Esophagus (tissue), 2 donors: ENCODE measurements around the gene CDH15. TPM values are rescaled to one million over a fixed set of nuclear protein-coding genes. Genes with fewer than 3 reads are reported as not detected.

Experiments used
- H3K27ac ChIP-seq, 2 donors: one replicate each; pipeline ENCODE4 v1.5.1; 2013; ENCODE audit warnings: low read depth in 2 of 2, mild to moderate bottlenecking in 2 of 2, inconsistent platforms in 1 of 2, low read length in 1 of 2, moderate library complexity in 1 of 2
- H3K27me3 ChIP-seq, 2 donors: one replicate each; pipeline ENCODE4 v1.6.1; 2013; ENCODE audit warnings: low read length in 2 of 2, control low read depth in 1 of 2, mild to moderate bottlenecking in 1 of 2; ENCODE audit not compliant: insufficient read depth in 2 of 2, control insufficient read depth in 1 of 2
- H3K36me3 ChIP-seq, 2 donors: one replicate each; pipeline ENCODE4 v1.6.1; 2013; ENCODE audit warnings: low read length in 1 of 2; ENCODE audit not compliant: control insufficient read depth in 2 of 2, insufficient read depth in 2 of 2
- H3K4me1 ChIP-seq, 2 donors: one replicate each; pipeline ENCODE4 v1.6.1; 2013; ENCODE audit warnings: low read length in 1 of 2; ENCODE audit not compliant: control insufficient read depth in 2 of 2, insufficient read depth in 2 of 2
- H3K4me3 ChIP-seq, 2 donors: one replicate each; pipeline ENCODE4 v1.5.1; 2013; ENCODE audit warnings: low read length in 2 of 2, mild to moderate bottlenecking in 2 of 2, low read depth in 1 of 2, moderate library complexity in 1 of 2
- H3K9me3 ChIP-seq, 2 donors: one replicate each; pipeline ENCODE4 v1.6.1; 2013; ENCODE audit warnings: mild to moderate bottlenecking in 2 of 2, low read depth in 1 of 2, low read length in 1 of 2, moderate library complexity in 1 of 2; ENCODE audit not compliant: control insufficient read depth in 2 of 2, insufficient read depth in 1 of 2
- WGBS, 2 donors: extraction: QIAGEN DNeasy Blood & Tissue Kit; methylation state at CpG; one replicate each; pipeline ENCODE4 v1.1.7; 2013; 5-methylcytosine and 5-hydroxymethylcytosine counted together
- polyA plus RNA-seq, 2 donors: library from polyadenylated mRNA; stranded (reverse); fragments of 200-250 nt; gene quantifications; one replicate each; pipeline ENCODE4 v1.2.3, GENCODE V29; 2013
- donor health status: healthy with polysubstance abuse.
- donor health status: Bipolar disorder and iron deficiency.

CDH15 gene
- polyA plus RNA-seq, 2 donors = not detected

DNA sequence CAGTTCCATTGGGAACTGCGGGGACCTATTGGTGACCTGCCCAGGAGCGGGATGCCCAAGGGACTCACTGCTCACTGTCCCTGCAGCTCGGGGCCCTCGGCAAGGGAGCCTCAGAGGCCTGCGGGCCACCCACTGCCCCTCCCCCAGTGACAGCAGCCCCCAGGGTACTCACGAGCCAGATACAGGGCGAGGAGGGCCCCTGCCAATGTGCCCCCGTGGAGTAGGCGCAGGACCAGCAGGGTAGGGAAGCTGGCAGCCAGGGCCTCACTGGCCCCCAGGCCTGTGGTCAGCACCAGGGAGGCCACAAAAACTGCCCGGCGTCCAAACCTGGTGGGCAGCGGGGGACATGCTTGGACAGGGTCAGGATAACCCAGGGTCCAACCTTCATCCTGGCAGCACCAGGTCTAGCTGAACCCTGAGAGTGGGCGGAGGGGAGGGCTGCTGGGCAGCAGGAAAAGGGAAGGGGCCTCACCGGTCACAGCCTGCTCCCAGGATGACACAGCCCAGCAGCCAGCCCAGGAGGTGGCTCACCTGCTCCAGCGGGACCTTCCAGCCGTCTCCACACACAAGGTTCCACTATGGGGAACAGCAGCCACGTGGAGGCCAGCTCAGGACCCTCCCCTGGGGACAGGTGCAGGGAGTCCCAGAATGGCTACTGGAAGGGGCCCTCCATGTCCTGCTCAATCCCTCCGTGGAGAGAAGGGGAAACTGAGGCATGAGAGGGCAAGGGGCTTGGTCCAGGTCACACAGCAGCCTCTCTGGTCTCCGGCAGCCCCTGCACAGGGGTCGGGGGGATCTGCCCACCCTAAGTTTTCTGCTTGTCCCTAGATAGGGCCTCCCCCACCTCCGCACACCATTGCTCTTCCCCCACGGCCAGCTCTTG, 27.9 kb downstream of the CDH15 start:
- Histone ChIP-seq H3K27me3 (peaks cover 0 to 15% of the 10 kb centered on the region in 2 donors), H3K4me1 (peaks cover 0 to 3% of the 10 kb centered on the region in 2 donors), H3K36me3 (no peaks in the 10 kb centered on the region), H3K27ac (no peak overlapping the region), H3K9me3 (peaks cover 0 to 6% of the 10 kb centered on the region in 2 donors), H3K4me3 (no peak overlapping the region)
- WGBS, 2 donors = 75 to 78% methylated on average over 20 to 22 of the region's 22 CpGs

GRCh38 chr16:89200124-89200849, 28.7 kb downstream of the CDH15 start, which contains the start of gene SLC22A31:
Gene SLC22A31 (minus strand): TSS chr16:89200537. CDS start chr16:89200501, 36 bp downstream.
- Histone ChIP-seq H3K4me3 (peak within 1 kb of the TSS; percentile 29 to 47), H3K27me3 (peaks cover 0 to 15% of the 10 kb centered on the region in 2 donors), H3K27ac (no peak within 1 kb of the TSS), H3K4me1 (peaks cover 0 to 3% of the 10 kb centered on the region in 2 donors), H3K9me3 (peaks cover 0 to 6% of the 10 kb centered on the region in 2 donors), H3K36me3 (no peaks in the 10 kb centered on the region)
- WGBS, 2 donors = 17 to 20% methylated on average over 27 to 28 of the region's 28 CpGs

GRCh38 chr16:89200850-89201411, 29.4 kb downstream of the CDH15 start:
- peaks cover 0 to 3% of the 10 kb centered on the region in 2 donors for H3K4me1 ChIP-seq
- H3K4me3 ChIP-seq = peak overlapping the region; percentile 29 to 47
- H3K36me3 ChIP-seq = no peaks in the 10 kb centered on the region
- H3K9me3 ChIP-seq = peaks cover 0 to 6% of the 10 kb centered on the region in 2 donors
- no peak overlapping the region for H3K27ac ChIP-seq
- WGBS, 2 donors = 3 to 4% methylated on average over 38 to 58 of the region's 58 CpGs
- peaks cover 0 to 15% of the 10 kb centered on the region in 2 donors for H3K27me3 ChIP-seq

DNA sequence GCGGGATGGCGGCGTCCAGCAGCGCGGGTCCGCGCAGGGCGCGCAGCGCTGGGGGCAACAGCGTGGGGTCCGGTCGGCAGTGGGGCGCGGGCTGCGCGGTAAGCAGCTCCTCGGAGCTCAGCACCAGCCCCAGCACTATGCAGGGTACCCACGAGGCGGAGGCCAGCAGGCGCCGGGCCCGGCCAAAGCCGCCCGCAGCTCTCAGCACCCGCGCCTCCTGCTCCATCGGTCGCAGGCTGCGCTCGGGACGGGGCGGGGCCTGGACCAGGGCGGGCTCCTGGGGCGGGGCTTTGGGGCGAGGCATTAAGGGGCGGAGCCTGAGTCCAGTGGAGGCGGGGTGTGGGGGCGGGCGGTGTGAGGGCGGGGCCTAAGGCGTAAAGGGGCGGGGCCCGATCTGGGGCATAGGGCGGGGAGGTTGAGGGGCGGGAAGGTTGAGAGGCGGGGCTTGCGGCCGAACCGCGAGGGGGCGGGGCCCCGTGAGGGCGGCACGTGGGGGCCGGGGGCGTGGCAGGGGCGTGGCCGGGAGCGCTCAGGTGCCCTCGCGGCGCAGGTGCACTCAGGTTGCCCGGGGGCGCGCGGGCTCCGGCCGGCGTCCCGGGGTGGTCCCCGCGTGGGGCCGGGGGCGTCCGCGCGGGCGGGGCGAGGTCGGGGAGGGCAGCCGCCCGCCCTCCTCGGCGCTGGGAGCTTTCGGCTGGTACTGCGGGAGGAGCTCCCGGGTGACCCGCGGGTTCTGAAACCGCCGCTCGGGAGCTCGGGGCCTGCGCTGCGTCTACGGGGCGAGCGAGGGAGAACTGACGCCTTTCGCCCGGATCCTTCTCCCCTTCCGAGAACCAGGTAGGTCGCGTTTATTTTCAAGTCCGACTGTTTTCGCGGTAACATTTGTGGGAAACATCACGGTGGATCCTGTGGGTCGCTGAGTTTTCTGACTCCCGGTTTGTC, 30.2 kb downstream of the CDH15 start:
- Histone ChIP-seq H3K4me3 (peak overlapping the region; percentile 29 to 47), H3K36me3 (no peaks in the 10 kb centered on the region), H3K9me3 (peaks cover 0 to 6% of the 10 kb centered on the region in 2 donors), H3K4me1 (peaks cover 0 to 3% of the 10 kb centered on the region in 2 donors), H3K27ac (no peak overlapping the region), H3K27me3 (peaks cover 0 to 15% of the 10 kb centered on the region in 2 donors)
- 1 to 2% methylated on average over 44 to 111 of the region's 111 CpGs for WGBS, 2 donors

- WGBS, 2 donors = 43 to 48% methylated on average over 48 to 49 of the region's 49 CpGs
- Histone ChIP-seq H3K27ac (no peak overlapping the region), H3K36me3 (no peaks in the 10 kb centered on the region), H3K4me1 (peaks cover 0 to 3% of the 10 kb centered on the region in 2 donors), H3K27me3 (peaks cover 0 to 15% of the 10 kb centered on the region in 2 donors), H3K9me3 (peaks cover 0 to 6% of the 10 kb centered on the region in 2 donors), H3K4me3 (no peak overlapping the region)
Measured at GRCh38 chr16:89202422-89203215, 31.1 kb downstream of the CDH15 start.

- no peaks in the 10 kb centered on the region for H3K27me3 ChIP-seq
- H3K27ac ChIP-seq = no peak overlapping the region
- 92 to 96% methylated on average over 4 of the region's 4 CpGs for WGBS, 2 donors
- peaks cover 0 to 3% of the 10 kb centered on the region in 2 donors for H3K4me1 ChIP-seq
- H3K36me3 ChIP-seq = no peaks in the 10 kb centered on the region
- H3K9me3 ChIP-seq = no peaks in the 10 kb centered on the region
- H3K4me3 ChIP-seq = no peak overlapping the region
Measured at GRCh38 chr16:89207993-89208392, 36.4 kb downstream of the CDH15 start.

- Histone ChIP-seq H3K4me3 (no peak overlapping the region), H3K36me3 (no peaks in the 10 kb centered on the region), H3K27ac (no peak overlapping the region), H3K27me3 (no peaks in the 10 kb centered on the region), H3K4me1 (peaks cover 0 to 3% of the 10 kb centered on the region in 2 donors), H3K9me3 (no peaks in the 10 kb centered on the region)
- WGBS, 2 donors = 64 to 70% methylated on average over 15 of the region's 15 CpGs
Measured at GRCh38 chr16:89209522-89210044, 38.0 kb downstream of the CDH15 start.

DNA sequence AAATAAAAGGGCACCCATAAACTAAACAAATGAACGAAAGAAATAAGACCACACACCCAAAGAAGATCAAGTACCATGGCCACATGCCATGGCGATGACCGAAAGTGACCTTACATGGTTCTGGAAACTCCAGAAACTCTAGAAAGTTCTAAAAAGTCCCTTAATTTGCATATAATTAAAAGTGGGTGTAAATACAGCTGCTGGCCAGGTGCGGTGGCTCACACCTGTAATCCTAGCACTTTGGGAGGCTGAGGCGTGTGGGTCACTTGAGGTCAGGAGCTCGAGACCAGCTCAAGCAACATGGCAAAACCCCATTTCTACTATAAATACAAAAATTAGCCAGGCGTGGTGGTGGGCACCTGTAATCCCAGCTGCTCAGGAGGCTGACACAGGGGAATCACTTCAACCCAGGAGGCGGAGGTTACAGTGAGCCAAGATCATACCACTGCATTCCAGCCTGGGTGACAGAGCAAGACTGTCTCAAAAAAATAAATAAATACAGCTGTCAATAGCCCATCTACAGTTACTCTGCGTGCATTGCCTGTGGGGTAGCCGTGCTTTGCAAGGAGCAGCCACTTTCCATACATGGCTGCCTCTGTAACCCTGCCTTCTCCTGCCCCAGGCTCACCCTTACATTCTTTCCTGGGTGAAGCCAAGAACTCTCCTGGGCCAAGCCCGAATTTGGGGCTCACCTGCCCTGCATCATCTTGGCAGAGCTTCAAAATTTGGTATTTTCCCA, 38.8 kb downstream of the CDH15 start:
- Histone ChIP-seq H3K4me3 (no peak overlapping the region), H3K27me3 (no peaks in the 10 kb centered on the region), H3K27ac (no peak overlapping the region), H3K4me1 (peaks cover 0 to 3% of the 10 kb centered on the region in 2 donors), H3K36me3 (no peaks in the 10 kb centered on the region), H3K9me3 (no peaks in the 10 kb centered on the region)
- whole genome bisulfite sequencing, 2 donors = 67 to 72% methylated on average over 11 of the region's 11 CpGs
